WTC11 (cell line): ENCODE measurements around the gene SYT1. TPM values are rescaled to one million over a fixed set of nuclear protein-coding genes. Genes with fewer than 3 reads are reported as not detected.

Experiments used
- ATAC-seq: fragments of 200-7000 bp; cut with Tn5 transposase; 2 replicates; pipeline ENCODE4 v1.10.0; 2021; ENCODE audit warnings: mild to moderate bottlenecking, moderate library complexity
- CTCF ChIA-PET: fragments of 300-600 bp; sonication (Branson Sonifier 250); formaldehyde crosslinking; loops from one replicate; lab custom pipeline; 2021; ENCODE audit warnings: antibody characterized with exemption; lab: Charles Lee
- POLR2A ChIA-PET: fragments of 350-600 bp; sonication (Branson Sonifier 250); formaldehyde crosslinking; loops from one replicate; lab custom pipeline; 2021; ENCODE audit warnings: antibody characterized with exemption; lab: Charles Lee
- DNase-seq: peaks from one replicate; pipeline ENCODE4 v3.0.0; 2021; ENCODE audit warnings: low spot score
- H3K27ac Mint-ChIP-seq: 2 replicates; pipeline ENCODE4 v1.8.0; 2021; ENCODE audit warnings: mixed read lengths
- H3K27me3 Mint-ChIP-seq: 2 replicates; pipeline ENCODE4 v1.8.0; 2021; ENCODE audit warnings: low read depth, mild to moderate bottlenecking, moderate library complexity, mixed read lengths
- H3K36me3 Mint-ChIP-seq: 2 replicates; pipeline ENCODE4 v1.8.0; 2021; ENCODE audit warnings: mixed read lengths
- H3K4me1 Mint-ChIP-seq: 2 replicates; pipeline ENCODE4 v1.8.0; 2022; ENCODE audit warnings: mixed read lengths
- H3K4me3 Mint-ChIP-seq: 2 replicates; pipeline ENCODE4 v1.8.0; 2021; ENCODE audit warnings: mild to moderate bottlenecking, moderate library complexity, mixed read lengths
- H3K9me3 Mint-ChIP-seq: 2 replicates; pipeline ENCODE4 v1.8.0; 2021; ENCODE audit warnings: mixed read lengths
- ATF1 ChIP-seq: sonication (generic); formaldehyde crosslinking; IDR thresholded peaks from 2 replicates; pipeline ENCODE4 v1.8.1; 2023; ENCODE audit warnings: mild to moderate bottlenecking, moderate library complexity, missing genetic modification reagents
- CDX4 ChIP-seq: fragments of 250-450 bp; sonication (Bioruptor Pico); IDR thresholded peaks from 2 replicates; pipeline ENCODE4 v1.9.0; 2021; ENCODE audit warnings: moderate library complexity, mild to moderate bottlenecking, inconsistent platforms, borderline replicate concordance
- E2F1 ChIP-seq: sonication (generic); formaldehyde crosslinking; IDR thresholded peaks from 2 replicates; pipeline ENCODE4 v1.8.0; 2022; ENCODE audit warnings: mild to moderate bottlenecking, missing genetic modification reagents
- E2F5 ChIP-seq: sonication (generic); formaldehyde crosslinking; IDR thresholded peaks from 2 replicates; pipeline ENCODE4 v1.8.1; 2022; ENCODE audit warnings: mild to moderate bottlenecking, moderate library complexity, missing genetic modification reagents
- ETV6 ChIP-seq: sonication (generic); formaldehyde crosslinking; IDR thresholded peaks from 2 replicates; pipeline ENCODE4 v1.8.1; 2022; ENCODE audit warnings: mild to moderate bottlenecking, missing genetic modification reagents
- FOXJ3 ChIP-seq: sonication (generic); formaldehyde crosslinking; IDR thresholded peaks from 2 replicates; pipeline ENCODE4 v1.9.0; 2021; ENCODE audit warnings: missing genetic modification reagents, mild to moderate bottlenecking, borderline replicate concordance
- GRHL2 ChIP-seq: fragments of 250-450 bp; sonication (Bioruptor Pico); IDR thresholded peaks from 2 replicates; pipeline ENCODE4 v1.8.0; 2022; ENCODE audit warnings: mild to moderate bottlenecking, moderate library complexity; ENCODE audit not compliant: insufficient replicate concordance, severe bottlenecking
- NFATC4 ChIP-seq: fragments of 250-450 bp; sonication (Bioruptor Pico); IDR thresholded peaks from 2 replicates; pipeline ENCODE4 v1.9.0; 2021; ENCODE audit warnings: mild to moderate bottlenecking
- NFE2L1 ChIP-seq: sonication (generic); formaldehyde crosslinking; IDR thresholded peaks from 2 replicates; pipeline ENCODE4 v1.8.1; 2023; ENCODE audit warnings: missing genetic modification reagents
- NFYB ChIP-seq: sonication (generic); formaldehyde crosslinking; conservative IDR thresholded peaks from 2 replicates; pipeline ENCODE4 v1.8.0; 2022; ENCODE audit warnings: low read depth, missing genetic modification reagents
- NR1H2 ChIP-seq: sonication (generic); formaldehyde crosslinking; IDR thresholded peaks from 2 replicates; pipeline ENCODE4 v1.9.0; 2021; ENCODE audit warnings: mild to moderate bottlenecking, moderate library complexity, missing genetic modification reagents
- RELA ChIP-seq: sonication (generic); formaldehyde crosslinking; IDR thresholded peaks from 2 replicates; pipeline ENCODE4 v1.8.1; 2022; ENCODE audit warnings: missing genetic modification reagents, mild to moderate bottlenecking, borderline replicate concordance
- RORB ChIP-seq: fragments of 250-450 bp; sonication (Bioruptor Pico); IDR thresholded peaks from 2 replicates; pipeline ENCODE4 v1.9.0; 2021; ENCODE audit warnings: mild to moderate bottlenecking
- SMAD3 ChIP-seq: sonication (generic); formaldehyde crosslinking; IDR thresholded peaks from 2 replicates; pipeline ENCODE4 v1.8.0; 2022; ENCODE audit warnings: missing genetic modification reagents, mild to moderate bottlenecking, borderline replicate concordance
- STAT6 ChIP-seq: sonication (generic); formaldehyde crosslinking; conservative IDR thresholded peaks from 2 replicates; pipeline ENCODE4 v1.8.1; 2023; ENCODE audit warnings: mild to moderate bottlenecking, low read depth, missing genetic modification reagents, moderate library complexity
- TEAD1 ChIP-seq: sonication (generic); formaldehyde crosslinking; IDR thresholded peaks from 2 replicates; pipeline ENCODE4 v1.8.0; 2022; ENCODE audit warnings: mild to moderate bottlenecking, missing genetic modification reagents
- ZNF232 ChIP-seq: sonication (generic); formaldehyde crosslinking; IDR thresholded peaks from 2 replicates; pipeline ENCODE4 v1.8.0; 2022; ENCODE audit warnings: mild to moderate bottlenecking, missing genetic modification reagents
- ZNF532 ChIP-seq: fragments of 250-450 bp; sonication (Bioruptor Pico); IDR thresholded peaks from 2 replicates; pipeline ENCODE4 v1.9.0; 2021; ENCODE audit warnings: mild to moderate bottlenecking, borderline replicate concordance
- total RNA-seq: library from RNA; stranded (reverse); gene quantifications from 3 replicates; pipeline ENCODE4 v1.2.3, GENCODE V29; 2021

The SYT1 gene
- total RNA-seq, 1 experiment from 2014 or later = 45.2 TPM

- no peak for TF ChIP-seq NFATC4
- no peak for TF ChIP-seq ZNF232 (CRISPR knock-in tag)
- TF ChIP-seq SMAD3 (CRISPR knock-in tag) = no peak
- no peak for TF ChIP-seq RELA
- no peak for TF ChIP-seq RORB (CRISPR knock-in tag)
- no peak for TF ChIP-seq NFE2L1 (CRISPR knock-in tag)
Measured at GRCh38 chr12:79262938-79263337, 398.4 kb downstream of the SYT1 start (continued).

GRCh38 chr12:79266343-79267144 is 402.0 kb downstream of the SYT1 start:
- no peaks in the 10 kb centered on the region for H3K36me3 Mint-ChIP-seq
- no peak for ATAC-seq

GRCh38 chr12:79267580-79267979 is 403.0 kb downstream of the SYT1 start:
- H3K9me3 Mint-ChIP-seq = no peaks in the 10 kb centered on the region
- no peaks in the 10 kb centered on the region for H3K36me3 Mint-ChIP-seq
- DNase-seq (no peak), ATAC-seq (no peak)
- no peak overlapping the region for H3K4me3 Mint-ChIP-seq
- H3K4me1 Mint-ChIP-seq = peaks cover 11% of the 10 kb centered on the region
- CTCF ChIA-PET = interaction anchor here (1.0 kb wide), 1 partner anchor 22 kb away, joined by 3 read pairs; no protein-coding TSS in a partner anchor
- POLR2A ChIA-PET = no interaction called here
- peaks cover 3% of the 10 kb centered on the region for H3K27me3 Mint-ChIP-seq
- no peak overlapping the region for H3K27ac Mint-ChIP-seq
- TF ChIP-seq STAT6 (no peak), GRHL2 (CRISPR knock-in tag) (no peak), CDX4 (CRISPR knock-in tag) (no peak), NR1H2 (CRISPR knock-in tag) (no peak), NFYB (no peak), FOXJ3 (CRISPR knock-in tag) (no peak), E2F5 (CRISPR knock-in tag) (no peak), ATF1 (CRISPR knock-in tag) (no peak)

More at GRCh38 chr12:79266343-79267144, 402.0 kb downstream of the SYT1 start:
- Mint-ChIP-seq H3K27me3 (peaks cover 11% of the 10 kb centered on the region), H3K4me3 (no peak overlapping the region), H3K4me1 (peaks cover 5% of the 10 kb centered on the region; the same call in 1 of the 2 replicates), H3K27ac (no peak overlapping the region), H3K9me3 (no peaks in the 10 kb centered on the region)
- POLR2A ChIA-PET = interaction anchor here (0.5 kb wide), 1 partner anchor 21 kb away, joined by 3 read pairs; no protein-coding TSS in a partner anchor
- no peak for DNase-seq
- TF ChIP-seq E2F1 (CRISPR knock-in tag) (no peak), ZNF532 (CRISPR knock-in tag) (no peak), FOXJ3 (CRISPR knock-in tag) (no peak), TEAD1 (CRISPR knock-in tag) (no peak), ETV6 (CRISPR knock-in tag) (no peak)
- CTCF ChIA-PET = interaction anchor here (1.0 kb wide), 1 partner anchor 21 kb away, joined by 3 read pairs; no protein-coding TSS in a partner anchor
